Measurements from ENCODE around the gene MIGA1. TPM values are rescaled to one million over a fixed set of nuclear protein-coding genes. Genes with fewer than 3 reads are reported as not detected.

Gene MIGA1
- total RNA-seq, 2 experiments from 2014 or later = 9.1 to 9.9 TPM

Other genes starting within 250 kb of the MIGA1 start
- gene ZZZ3, start 97.0 kb upstream of the MIGA1 start, total RNA-seq = 10 to 100 TPM; 29.8 to 34.3 TPM
- gene USP33, start 19.8 kb upstream of the MIGA1 start, total RNA-seq = 10 to 100 TPM; 37.7 to 41.0 TPM
- under 1 TPM; 0.51 to 0.57 TPM for gene NEXN, start 109.0 kb downstream of the MIGA1 start, total RNA-seq
- 100 to 1,000 TPM; 204 to 220 TPM for gene FUBP1, start 199.4 kb downstream of the MIGA1 start, total RNA-seq
- gene DNAJB4, start 225.3 kb downstream of the MIGA1 start, total RNA-seq = 10 to 100 TPM in 1 of 2 experiments, 1 to 10 TPM in 1; 9.1 to 10.8 TPM

Data from activated CD4-positive, alpha-beta memory T cell treated with anti-CD3 and anti-CD28 coated beads for 36 hours (primary cell).